GM15510 (cell line): ENCODE data around the gene RNF125.

Source experiments
- POLR2A ChIP-seq: IDR thresholded peaks from 3 replicates; pipeline ENCODE4 v1.6.1; 2011; ENCODE audit warnings: borderline replicate concordance; ENCODE audit not compliant: insufficient read length; ENCODE audit errors: extremely low read depth

RNF125 gene

DNA sequence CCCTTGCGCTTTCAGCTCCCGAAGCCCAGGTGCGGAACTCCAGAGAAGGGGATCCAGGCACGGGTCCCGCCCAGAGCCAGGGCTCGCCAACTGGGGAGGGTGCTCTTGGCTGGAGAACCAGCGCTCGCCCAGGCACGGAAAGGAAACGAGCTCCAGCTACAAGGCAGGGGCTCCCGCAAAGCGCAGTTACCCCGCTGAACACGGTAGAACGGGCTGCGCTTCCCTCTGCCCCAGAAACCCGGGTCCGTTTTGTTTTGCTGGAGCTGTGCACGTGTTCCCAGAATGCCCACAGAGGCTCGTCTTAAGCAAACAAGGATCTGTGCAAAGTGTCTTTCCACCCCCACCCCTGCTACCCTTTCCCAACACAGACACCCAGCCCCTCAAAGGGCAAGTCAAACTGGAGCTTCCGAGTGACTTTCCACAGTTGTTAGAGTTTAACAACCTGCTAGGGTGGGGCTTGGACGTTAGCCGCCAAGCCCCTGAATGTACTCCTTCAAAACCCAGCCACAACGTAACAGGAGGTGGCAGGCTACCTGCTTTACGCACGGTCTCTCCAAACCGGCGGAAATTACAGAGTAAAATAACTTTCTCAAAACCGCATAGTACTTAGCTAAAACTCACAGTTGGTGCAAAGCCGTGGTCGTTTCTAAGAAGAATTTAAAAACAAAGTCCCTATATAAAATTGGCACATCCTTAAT lies 775 bp downstream of the RNF125 start:
- no peak for TF ChIP-seq POLR2A

DNA sequence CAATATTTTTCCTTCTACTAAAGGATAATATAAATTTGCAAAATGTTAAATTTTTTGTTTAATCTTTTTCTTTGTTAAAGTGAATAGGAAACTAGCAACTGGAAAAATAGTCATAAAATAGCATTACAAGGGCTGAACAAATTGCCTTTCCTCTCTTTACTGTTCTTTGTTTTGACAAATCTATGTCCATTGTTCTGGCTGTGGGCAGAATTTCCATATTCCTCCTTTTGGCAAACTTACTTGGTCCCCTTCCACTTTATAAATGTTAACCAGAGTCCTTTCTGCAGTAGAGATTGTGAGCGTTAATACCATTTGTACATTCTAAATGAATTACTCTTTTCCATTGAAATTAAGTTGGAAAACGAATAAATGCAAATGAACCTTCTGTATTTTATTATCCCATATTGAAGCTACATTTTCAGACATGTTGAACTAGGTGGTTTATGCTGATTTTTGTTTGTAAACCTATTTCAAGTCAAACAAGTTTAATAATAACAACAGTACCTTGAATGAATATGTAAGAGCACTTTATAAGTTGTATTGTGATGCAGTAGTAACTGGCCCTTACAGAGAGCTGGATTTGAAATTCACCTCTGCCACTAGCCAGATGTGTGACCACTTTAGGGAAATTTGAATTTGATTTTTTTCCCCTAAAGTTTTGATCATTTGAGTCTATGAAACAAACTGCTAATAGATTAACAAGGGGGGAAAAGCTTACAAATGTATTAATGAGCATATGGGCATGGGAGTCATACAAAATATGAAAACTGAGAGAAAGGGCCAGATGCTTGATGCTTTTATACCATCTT lies 3.3 kb downstream of the RNF125 start:
- TF ChIP-seq POLR2A = no peak

DNA sequence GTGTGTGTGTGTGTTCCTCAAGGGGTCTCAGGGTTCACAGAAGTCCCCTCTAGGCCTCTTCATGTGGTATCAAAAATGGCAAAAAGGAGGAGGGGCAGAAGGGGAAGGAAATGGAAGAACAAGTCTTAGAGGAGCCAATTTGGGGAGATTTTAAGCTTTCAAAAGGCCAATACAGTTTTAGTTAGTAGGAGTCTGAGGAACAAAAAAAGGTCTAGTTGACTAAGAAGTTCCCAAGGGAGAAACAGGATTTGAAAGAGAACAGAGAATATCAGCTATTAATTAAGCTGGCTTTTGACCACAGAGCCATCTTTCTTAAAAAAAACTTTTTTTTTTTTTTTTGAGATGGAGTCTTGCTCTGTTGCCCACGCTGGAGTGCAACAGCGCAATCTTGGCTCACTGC lies 7.1 kb downstream of the RNF125 start:
- TF ChIP-seq POLR2A = no peak

DNA sequence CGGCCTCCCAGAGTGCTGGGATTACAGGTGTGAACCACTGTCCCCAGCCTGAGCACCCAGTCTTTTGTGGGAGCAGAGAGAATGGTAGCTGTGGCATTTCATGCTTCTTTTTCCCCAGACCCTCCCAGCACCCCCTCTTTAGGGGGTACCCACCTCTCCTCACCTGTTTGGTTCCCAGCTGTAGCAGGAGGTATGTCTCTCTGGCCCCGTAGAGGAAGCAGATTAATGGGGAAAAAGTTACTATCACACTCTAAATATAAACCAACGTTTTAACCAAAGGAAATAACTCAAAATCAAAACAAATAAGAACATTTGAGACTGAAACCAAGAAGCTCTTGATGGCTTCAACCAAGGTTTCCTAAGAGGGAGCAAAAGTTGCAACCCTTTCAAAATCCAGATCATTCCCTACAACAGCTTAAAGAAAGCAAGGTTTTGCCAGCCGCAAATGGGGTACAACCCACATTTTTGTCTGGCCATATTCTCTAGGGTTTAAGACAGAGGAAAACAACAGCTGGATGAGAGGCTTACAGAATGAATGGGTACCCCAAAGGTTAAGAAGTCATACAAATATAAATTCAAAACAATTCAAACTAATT lies 8.0 kb downstream of the RNF125 start:
- no peak for TF ChIP-seq POLR2A

DNA sequence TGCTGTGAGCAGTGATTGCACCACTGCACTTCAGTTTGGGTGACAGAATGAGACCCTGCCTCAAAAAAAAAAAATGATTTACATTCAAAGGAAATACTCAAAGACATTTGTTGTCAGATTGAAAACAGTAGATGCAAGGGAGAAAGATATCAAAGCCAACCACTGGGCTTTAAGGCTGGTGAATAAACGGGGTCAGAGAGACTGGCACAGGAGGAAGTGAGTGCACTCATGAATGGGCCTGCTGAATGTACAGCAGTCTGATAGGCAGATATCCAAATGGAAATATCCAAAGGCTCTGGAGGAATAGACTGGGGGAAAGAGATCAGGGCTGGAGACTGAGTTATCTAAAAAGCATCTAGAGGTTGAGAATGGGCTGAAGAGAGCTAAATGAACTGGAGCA lies 10.9 kb downstream of the RNF125 start:
- TF ChIP-seq POLR2A = no peak

DNA sequence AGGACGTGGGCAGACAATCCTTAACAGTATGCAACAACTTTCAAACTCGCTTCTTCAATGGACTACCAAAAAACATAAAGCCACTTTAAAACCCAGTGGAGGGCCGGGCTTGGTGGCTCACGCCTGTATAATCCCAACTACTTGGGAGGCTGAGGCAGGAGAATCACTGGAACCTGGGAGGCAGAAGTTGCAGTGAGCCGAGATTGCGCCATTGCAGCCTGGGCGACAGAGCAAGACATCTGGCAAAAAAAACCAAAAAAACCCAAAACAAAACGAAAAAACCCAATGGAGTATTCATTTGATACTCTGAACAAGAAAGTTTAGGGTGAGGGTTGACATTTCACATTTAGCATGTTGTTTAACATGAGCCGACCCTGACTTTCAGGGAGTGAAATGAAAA lies 14.0 kb downstream of the RNF125 start:
- no peak for TF ChIP-seq POLR2A

DNA sequence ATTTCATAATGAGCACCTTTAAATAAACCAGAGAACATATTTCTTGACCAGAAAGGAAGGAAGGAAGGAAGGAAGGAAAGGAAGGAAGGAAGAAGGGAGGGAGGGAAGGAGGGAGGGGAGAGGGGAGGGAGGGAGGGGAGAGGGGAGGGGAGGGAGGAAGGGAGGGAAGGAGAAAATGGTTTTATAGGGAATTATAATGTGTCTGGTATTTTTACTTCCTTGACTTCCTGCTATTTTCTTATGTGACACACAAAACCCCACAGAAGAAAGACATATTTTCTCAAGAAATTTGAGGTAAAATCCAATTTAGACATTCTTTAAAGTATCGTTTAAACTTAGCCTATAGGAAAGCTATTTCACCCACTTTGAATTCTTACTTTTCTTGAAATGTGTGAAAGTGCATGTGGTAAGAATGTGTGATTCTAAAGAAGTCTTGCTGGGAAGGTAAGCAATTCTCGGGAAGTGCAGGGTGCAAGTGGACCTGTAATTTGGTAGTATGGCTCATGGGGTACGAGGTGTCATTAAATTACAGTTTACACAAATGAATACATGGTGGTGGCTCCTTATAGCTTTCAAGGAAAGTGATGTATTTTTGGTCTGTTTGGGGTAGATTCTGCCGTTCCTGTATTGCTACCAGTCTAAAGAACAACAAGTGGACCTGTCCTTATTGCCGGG lies 18.0 kb downstream of the RNF125 start:
- no peak for TF ChIP-seq POLR2A

DNA sequence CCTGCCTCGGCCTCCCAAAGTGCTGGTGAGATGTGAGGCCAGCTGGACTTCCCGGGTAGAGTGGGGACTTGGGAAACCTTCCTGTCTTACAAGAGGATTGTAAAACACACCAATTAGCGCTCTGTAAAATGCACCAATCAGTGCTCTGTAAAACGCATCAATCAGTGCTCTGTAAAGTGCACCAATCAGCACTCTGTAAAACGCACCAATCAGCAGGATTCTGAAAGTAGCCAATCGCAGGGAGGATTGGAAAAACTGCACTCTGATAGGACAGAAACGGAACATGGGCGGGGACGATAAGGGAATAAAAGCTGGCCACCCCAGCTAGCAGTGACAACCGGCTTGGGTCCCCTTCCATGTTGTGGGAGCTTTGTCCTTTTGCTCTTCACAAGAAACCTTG lies 19.0 kb downstream of the RNF125 start:
- no peak for TF ChIP-seq POLR2A

DNA sequence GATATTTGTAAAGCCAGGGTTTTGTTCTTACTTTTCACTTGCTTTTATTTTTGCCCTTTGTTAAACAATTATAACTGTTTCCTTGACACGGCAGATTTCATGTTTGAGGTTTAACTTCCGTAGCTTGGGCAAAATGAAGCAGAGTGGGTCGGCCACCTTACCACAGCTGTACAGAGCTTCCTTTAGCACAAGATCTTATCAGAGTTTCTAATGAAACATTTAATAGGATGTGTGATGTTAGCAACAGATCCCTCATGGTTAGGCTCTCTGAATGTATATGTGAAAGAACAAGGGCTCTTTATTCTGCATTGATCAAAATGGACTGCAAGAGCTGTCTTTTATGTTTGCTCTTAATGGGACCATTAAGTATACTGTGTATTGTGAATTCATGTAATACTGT lies 22.3 kb downstream of the RNF125 start:
- TF ChIP-seq POLR2A = no peak

DNA sequence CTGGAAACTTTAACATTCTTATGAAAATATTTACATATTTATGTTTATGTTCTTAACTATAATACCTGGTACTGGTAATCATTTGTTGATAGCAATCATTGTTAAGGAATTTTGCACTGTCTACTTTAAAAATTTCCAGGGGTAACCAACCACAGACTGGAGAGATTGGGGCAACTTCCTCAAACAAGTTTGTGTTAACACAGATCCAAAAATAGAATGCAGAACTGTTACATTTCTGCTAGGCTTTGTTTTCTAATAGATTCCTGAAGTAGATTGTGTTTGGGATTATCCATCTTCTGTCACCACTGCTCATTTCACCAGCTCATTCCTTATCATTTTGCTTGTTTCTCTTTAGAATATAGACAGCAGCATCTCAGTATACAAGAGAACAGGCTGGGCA lies 23.7 kb downstream of the RNF125 start:
- TF ChIP-seq POLR2A = no peak

DNA sequence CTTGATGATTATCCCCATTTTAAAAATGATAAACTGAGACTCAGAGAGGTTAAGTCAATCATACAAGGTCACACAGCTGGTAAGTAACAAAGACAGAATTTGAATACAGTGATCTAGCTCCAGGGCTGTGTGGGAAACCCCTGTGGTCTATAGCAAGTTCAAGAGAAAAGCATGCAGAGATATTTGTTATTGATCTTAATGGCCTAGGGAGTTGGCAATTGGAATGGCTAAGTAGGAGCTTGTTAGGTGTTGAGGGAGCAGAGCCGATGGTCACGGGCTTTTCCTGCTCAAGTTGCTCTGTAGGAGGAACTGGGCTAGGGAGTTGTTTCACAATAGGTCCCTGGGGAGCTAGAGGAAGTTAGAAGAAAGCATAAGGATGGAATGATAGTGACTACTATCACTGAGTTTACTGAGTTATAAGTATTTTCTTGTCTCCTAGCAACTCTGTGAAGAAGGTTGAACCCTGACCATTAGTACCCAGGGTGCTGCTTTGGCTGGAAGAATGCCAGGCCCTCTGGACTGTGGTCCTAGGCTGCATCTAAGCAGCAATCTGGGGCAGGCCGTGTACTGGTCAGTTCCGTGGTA lies 30.0 kb downstream of the RNF125 start:
- no peak for TF ChIP-seq POLR2A

DNA sequence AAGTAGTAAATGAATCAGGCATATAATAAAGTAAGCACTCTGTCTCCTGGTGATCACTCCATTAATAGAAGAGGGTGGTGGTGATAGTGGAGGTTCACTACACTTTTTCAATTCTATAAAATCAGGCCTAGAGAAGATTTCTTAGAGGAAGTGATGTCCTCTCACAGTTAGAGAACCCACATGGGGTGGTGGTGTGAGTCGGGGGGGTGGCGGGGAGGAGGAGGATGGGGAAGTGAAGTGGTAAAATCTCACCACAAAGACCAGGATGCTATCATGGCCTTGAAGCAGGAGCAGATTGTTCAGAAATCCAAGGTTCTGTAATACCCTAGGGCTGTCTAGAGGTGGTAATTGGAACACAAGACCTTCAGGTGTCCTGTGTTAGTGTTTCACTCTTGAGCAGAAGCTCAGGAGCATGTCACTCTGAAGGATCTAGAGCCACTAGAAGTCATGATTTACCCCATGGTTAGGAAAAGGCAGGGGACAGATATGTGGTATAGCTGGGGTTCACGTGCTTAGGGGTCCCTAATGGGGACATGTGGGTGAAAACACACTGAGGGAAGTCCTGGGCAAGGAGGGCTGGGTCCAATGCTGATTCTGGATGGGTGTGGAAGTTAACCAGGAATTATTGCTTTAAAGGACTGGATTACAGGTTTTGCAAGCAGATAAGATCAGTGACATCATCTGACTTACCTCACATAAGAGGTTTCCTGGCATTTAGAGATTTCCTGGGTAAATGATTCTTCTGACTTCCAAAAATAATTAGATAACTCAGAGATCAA lies 31.0 kb downstream of the RNF125 start:
- TF ChIP-seq POLR2A = no peak

DNA sequence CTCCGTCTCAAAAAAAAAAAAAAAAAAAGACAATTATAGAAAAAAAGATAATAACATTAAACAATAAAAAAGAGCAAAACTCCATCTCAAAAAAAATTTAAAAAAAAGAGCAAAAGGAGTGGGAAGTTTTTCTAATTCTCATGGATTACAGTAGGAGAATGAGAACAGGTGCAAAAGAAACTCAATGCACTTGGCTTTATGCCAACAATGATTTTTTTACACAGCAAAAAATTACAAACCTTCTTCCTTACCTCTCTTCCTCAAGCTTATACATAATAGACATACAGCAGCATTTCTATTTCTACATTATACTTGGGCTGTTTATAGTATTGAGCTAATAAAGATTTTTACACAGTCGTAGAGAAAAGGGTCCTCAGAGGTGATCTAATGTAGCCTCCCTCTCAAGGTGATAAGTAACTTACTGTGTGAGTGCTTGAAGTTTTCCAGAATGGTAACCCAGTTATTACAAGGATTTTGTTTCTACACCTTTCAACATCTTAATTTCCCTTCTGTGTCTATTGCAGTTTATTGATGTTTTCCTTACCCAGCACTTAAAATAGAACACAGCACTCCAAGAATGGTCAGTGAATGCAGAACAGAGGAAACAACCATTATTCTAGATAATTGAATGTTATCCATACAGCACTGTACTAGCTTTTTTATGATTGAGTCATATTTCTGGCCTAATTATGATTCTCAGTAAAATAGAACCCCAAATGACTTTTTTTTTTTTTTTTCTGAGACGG lies 38.2 kb downstream of the RNF125 start:
- no peak for TF ChIP-seq POLR2A

DNA sequence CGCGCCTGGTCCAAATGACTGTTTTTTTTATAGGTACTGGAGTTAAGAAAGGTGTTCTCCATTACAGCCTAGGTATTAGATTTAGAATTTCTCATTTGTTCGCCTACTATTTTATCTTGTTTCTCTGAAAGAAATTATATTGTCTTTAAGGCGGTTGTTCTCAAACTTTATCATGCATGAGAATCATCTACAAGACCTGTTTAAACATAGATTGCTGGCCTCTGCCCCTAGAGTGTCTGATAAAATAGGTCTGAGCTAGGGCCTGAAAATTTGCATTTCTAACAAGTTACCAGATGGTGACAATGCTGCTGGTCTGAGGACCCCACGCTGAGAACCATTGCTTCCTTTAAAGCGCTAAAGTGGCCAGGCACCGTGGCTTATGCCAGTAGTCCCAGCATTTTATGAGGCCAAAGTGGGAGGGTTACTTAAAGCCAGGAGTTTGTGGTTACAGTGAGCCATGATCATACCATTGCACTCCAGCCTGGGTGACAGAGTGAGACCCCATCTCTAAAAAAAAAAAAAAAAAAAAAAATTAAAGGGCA lies 39.1 kb downstream of the RNF125 start:
- TF ChIP-seq POLR2A = no peak

DNA sequence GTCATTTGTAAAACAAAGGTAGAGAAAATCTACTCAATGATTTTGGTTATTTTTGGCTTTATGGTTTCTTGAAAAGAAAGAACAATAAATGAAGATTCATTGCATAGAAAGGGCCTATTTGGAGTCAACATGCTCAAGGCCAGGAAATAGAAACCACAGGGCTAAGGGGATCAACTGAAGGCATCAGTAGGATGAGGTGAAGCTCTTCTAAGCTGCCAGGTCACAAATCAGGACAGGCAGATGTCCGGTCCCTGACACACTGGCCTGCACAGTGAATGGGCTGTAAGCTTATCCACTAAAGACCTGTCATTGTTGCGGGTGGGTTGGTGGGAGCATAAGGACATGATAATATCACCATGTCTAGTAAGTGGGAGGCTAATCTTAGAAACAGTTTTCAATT lies 41.4 kb downstream of the RNF125 start:
- TF ChIP-seq POLR2A = no peak
